ENCODE measurements around the gene AFF3.

DNA sequence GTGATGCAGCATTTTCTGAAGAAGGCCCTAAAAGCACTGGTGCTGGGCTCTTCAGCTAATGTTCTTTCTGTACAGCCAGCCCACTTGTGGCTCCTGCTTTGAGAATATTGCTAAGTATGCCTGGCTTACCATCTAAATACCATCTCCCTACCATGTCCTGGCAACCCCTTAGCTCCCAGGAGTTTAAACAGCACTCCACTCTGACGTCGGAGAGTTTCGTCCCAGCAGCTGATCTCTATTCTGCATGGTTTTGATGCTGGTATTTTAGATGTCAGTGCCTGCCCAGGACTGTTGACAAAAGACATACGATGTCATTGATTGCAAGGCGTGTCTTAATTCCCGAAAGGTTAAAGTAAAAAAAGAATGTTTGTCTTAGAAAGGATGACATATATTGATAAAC lies 47.0 kb upstream of the AFF3 start:
- TF ChIP-seq, protein P1, sequence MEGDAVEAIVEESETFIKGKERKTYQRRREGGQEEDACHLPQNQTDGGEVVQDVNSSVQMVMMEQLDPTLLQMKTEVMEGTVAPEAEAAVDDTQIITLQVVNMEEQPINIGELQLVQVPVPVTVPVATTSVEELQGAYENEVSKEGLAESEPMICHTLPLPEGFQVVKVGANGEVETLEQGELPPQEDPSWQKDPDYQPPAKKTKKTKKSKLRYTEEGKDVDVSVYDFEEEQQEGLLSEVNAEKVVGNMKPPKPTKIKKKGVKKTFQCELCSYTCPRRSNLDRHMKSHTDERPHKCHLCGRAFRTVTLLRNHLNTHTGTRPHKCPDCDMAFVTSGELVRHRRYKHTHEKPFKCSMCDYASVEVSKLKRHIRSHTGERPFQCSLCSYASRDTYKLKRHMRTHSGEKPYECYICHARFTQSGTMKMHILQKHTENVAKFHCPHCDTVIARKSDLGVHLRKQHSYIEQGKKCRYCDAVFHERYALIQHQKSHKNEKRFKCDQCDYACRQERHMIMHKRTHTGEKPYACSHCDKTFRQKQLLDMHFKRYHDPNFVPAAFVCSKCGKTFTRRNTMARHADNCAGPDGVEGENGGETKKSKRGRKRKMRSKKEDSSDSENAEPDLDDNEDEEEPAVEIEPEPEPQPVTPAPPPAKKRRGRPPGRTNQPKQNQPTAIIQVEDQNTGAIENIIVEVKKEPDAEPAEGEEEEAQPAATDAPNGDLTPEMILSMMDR (IDR thresholded peaks at IDR 0.05): no peak
- no peak for TF ChIP-seq POLR2A (IDR thresholded peaks at IDR 0.05)
